GM12874 (cell line): ENCODE results near the gene SLC28A3.

ENCODE experiments used
- TF ChIP-seq, protein P1 (sequence below): IDR thresholded peaks from 2 replicates; pipeline ENCODE4 v1.5.1; 2011; ENCODE audit warnings: low read depth, mild to moderate bottlenecking, control low read depth, low read length, moderate library complexity; ENCODE audit not compliant: insufficient read depth

The SLC28A3 gene

DNA sequence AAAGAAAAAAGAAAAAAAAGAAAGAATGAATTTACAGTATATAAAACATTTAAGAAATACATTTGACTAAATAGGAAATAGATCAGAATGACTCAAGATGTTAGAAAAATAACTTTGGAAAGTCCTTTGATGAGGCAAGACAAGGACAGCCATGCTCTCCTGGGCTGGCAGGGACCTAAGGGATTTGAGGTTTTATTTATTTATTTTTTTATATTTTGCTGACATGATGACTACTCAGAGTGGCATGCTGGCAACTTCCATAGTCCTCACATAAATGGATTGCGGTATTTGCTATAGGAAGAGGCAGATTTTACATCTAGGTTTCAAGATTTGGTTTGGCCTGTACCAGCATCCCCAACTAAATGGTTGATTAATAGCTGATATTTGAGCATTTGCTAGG is 17.7 kb downstream of the SLC28A3 start:
- TF ChIP-seq, protein P1, sequence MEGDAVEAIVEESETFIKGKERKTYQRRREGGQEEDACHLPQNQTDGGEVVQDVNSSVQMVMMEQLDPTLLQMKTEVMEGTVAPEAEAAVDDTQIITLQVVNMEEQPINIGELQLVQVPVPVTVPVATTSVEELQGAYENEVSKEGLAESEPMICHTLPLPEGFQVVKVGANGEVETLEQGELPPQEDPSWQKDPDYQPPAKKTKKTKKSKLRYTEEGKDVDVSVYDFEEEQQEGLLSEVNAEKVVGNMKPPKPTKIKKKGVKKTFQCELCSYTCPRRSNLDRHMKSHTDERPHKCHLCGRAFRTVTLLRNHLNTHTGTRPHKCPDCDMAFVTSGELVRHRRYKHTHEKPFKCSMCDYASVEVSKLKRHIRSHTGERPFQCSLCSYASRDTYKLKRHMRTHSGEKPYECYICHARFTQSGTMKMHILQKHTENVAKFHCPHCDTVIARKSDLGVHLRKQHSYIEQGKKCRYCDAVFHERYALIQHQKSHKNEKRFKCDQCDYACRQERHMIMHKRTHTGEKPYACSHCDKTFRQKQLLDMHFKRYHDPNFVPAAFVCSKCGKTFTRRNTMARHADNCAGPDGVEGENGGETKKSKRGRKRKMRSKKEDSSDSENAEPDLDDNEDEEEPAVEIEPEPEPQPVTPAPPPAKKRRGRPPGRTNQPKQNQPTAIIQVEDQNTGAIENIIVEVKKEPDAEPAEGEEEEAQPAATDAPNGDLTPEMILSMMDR, result no peak

DNA sequence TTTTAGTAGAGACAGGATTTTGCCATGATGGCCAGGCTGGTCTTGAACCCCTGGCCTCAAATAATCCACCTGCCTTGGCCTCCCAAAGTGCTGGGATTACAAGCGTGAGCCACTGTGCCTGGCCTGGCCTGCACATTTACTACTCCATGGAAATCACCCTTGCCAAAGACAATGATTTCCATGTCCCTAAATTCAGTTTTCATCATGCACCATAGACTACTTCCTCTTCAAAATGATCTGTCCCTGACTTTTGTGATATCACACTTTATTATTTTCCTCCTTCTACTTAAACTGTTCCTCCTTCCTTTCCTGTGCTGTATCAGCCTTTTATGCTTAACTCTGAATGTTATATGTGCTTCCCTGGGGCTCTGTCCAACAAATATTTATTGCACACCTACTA is 20.3 kb downstream of the SLC28A3 start:
- TF ChIP-seq, protein P1, result no peak

DNA sequence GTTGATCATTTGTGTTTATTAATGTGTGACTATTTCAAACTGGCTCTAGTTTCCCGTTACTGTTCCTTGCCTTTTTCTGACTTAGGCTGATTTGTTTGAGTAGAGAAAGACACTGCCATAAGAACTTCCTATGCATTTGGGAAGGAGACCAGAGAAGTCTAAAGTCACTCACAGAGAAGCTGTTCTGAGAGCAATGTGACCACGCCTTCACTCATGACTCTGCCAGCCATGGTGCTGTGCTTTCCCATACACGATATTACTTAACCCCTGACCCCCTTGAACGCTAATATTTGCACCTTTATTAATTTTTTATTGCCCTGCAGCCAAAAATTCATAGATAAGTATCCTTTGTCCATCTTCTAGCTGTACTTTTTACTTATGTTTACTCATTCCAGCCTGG is 20.9 kb downstream of the SLC28A3 start:
- TF ChIP-seq, protein P1, result no peak

DNA sequence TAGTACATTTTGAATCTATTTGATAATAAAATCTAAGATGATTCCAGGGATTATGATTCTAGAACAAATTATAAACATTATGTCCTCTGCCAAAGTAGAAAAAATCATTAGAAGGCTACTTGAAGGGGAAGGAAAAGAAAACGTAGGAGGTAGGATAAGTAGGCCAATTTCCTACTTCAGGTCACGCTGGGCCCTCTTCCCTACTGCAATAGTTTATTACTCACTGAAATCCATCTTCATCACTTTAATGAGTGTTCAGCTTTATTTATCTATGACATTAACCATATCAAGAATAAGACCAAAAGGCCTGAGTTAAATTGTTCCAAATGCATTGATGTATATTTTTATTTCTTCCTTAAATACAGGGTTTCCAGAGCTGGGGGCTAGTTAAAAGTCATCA is 21.6 kb downstream of the SLC28A3 start:
- TF ChIP-seq, protein P1, result no peak

DNA sequence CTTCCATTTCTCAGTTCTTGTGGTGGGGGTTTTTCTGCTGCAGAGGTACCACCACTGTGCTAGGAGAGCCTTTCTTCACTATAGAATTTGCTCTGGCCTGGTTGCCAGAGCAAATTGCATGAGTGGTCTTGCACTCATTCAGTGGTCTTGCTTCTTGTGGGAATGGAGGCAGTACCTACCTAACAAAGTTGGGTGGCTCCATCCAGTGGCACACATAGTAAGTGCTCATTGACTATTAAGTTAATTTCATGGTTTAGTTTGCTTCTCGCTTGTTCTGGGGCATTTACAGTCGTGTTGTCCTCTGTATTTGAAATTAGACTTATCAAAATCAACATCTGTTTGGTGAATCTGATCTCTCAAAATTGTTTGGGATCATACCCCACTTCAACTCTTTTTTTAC is 23.0 kb downstream of the SLC28A3 start:
- TF ChIP-seq, protein P1, result peak; percentile 25; the same call in 1 of the 2 replicates

DNA sequence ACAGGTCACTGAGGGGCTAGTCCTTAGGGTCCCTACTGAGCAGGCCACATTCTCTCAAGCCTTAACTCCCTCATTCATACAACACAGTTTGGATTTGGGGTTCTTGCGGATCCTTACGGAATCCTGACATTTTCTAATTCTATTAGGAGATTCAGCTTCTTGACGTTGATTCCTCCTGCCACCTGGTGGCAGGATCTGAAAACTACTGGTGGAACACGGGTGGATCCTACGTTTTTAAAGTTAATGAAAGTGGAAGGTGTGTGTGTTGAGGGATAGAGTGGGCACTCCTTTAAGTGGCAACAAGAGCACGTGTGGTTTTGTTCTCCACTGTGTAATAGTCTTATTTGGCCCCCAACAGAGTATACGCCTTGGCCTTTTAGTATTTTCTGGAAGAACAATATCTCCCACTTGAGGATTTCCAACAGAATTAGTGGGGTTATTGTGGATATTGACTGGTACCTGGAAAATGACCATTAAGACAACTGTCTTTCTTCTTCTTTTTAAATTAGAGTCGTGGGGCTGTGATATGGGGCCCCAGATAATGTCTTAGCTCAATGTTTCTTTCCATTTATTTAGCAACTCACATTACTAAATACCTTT is 25.2 kb downstream of the SLC28A3 start:
- TF ChIP-seq, protein P1, result peak; percentile 63

DNA sequence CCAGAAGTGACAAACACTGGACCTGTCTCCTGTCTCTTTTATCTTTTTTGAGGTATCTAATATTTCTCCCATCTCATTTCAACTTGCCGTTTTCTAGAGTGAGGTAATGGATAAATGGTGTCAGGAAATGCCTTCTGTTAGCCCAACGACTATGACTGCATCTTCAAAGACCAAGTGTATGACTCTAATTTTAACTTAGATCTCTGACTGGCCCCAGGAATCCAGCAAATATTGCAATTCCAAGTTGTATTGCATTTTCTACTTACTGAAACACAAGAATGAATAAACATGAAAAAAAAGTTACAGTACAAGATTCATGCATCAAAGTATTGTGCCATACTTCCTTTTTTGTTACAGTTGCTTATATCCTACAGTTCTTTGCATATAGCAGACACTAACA is 26.3 kb downstream of the SLC28A3 start:
- TF ChIP-seq, protein P1, result no peak

DNA sequence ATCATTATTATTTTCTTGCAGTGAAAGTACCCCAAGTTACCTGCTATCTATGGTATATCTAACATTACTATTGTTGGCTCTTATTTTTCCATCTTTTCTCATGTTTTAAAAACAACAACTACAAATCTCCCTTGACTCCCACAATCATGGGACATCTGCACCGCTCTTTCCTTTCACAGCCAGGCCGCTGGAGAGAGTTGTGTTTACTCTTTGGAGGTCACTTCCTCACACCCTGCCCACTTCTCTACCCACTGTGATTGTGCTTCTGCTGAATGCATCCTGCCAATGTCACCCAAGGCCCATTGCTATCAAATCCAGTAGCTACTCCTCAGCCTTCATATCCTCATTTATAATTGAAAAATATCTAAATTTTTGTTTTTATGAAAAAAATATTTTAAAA is 29.7 kb downstream of the SLC28A3 start:
- TF ChIP-seq, protein P1, result no peak
